HepG2 (cell line): ENCODE data around the gene AKR1C2. TPM values are rescaled to one million over a fixed set of nuclear protein-coding genes. Genes with fewer than 3 reads are reported as not detected.

Source experiments
- ATAC-seq: fragments of 200-7000 bp; cut with Tn5 transposase; 3 replicates; pipeline ENCODE4 v1.9.1; 2020; ENCODE audit warnings: mild to moderate bottlenecking, moderate library complexity
- BruUV-seq: library from RNA; stranded (reverse); fragments of 400-500 nt; replicated peaks from 2 replicates; lab custom pipeline; 2021; lab: Mats Ljungman, UMichigan
- CTCF ChIA-PET: fragments of 300-600 bp; formaldehyde crosslinking; extraction: SDS; loops from one replicate; lab custom pipeline; 2021; ENCODE audit warnings: low total read pairs, inconsistent platforms, low intra/inter-chr PET ratio; lab: Yijun Ruan, JAX
- POLR2A ChIA-PET: fragments of 350-600 bp; sonication (Branson Sonifier 250); formaldehyde crosslinking; loops from one replicate; lab custom pipeline; 2020; ENCODE audit warnings: antibody characterized with exemption, inconsistent platforms; lab: Yijun Ruan, JAX
- DNase-seq: peaks from one replicate; pipeline ENCODE4 v3.0.0-alpha.2; 2015; ENCODE audit warnings: low spot score
- FAIRE-seq: peaks from 3 replicates; lab custom pipeline; 2011; peaks lifted over from hg19 to GRCh38; lab: Jason Lieb, UNC
- H2AFZ ChIP-seq: one replicate; pipeline ENCODE4 v1.6.1; 2011; ENCODE audit warnings: low read length, inconsistent platforms
- H3K27ac ChIP-seq: fragments of 300-600 bp; 3 replicates; pipeline ENCODE4 v1.8.0; 2011; ENCODE audit warnings: mixed run types, mild to moderate bottlenecking, mixed read lengths, low read length, inconsistent platforms; ENCODE audit not compliant: insufficient read depth; ENCODE audit errors: extremely low read length
- H3K27me3 ChIP-seq, 2 experiments: fragments of 200-600 bp in 1 of 2; 2 replicates in 1 of 2; 3 replicates in 1 of 2; pipeline versions ENCODE4 v1.6.0 to v1.8.0; 2011; ENCODE audit warnings: low read length in 2 of 2, mild to moderate bottlenecking in 2 of 2, moderate library complexity in 2 of 2, inconsistent platforms in 1 of 2; ENCODE audit not compliant: insufficient read depth in 2 of 2, control insufficient read depth in 1 of 2
- H3K36me3 ChIP-seq, 2 experiments: fragments of 200-600 bp in 1 of 2; replicated peaks in 1 of 2; 2 replicates in 1 of 2; 3 replicates in 1 of 2; pipeline versions ENCODE4 v1.5.1 to v1.8.0; 2011; ENCODE audit warnings: low read length in 2 of 2, inconsistent platforms in 1 of 2; ENCODE audit not compliant: insufficient read depth in 2 of 2, control insufficient read depth in 1 of 2
- H3K4me1 ChIP-seq: 2 replicates; pipeline ENCODE4 v1.5.1; 2012; ENCODE audit warnings: low read length, inconsistent platforms; ENCODE audit not compliant: insufficient read depth
- H3K4me2 ChIP-seq: 2 replicates; pipeline ENCODE4 v1.6.0; 2011; ENCODE audit warnings: low read depth, low read length, inconsistent platforms
- H3K4me3 ChIP-seq, 3 experiments: fragments of 200-600 bp in 1 of 3; sonication (generic), shearing (Covaris generic) in 1 of 3; replicated peaks in 1 of 3; 2 replicates each; pipeline ENCODE4 v1.5.1; 2011 to 2016; ENCODE audit warnings: low read length in 3 of 3, inconsistent platforms in 2 of 3, low read depth in 2 of 3, mild to moderate bottlenecking in 2 of 3, control low read depth in 1 of 3, mixed read lengths in 1 of 3; ENCODE audit not compliant: insufficient read depth in 1 of 3
- H3K79me2 ChIP-seq: one replicate; pipeline ENCODE4 v1.6.1; 2011; ENCODE audit warnings: low read length, inconsistent platforms; ENCODE audit not compliant: insufficient read depth
- H3K9ac ChIP-seq: 2 replicates; pipeline ENCODE4 v1.6.0; 2011; ENCODE audit warnings: mild to moderate bottlenecking, low read depth, low read length, inconsistent platforms; ENCODE audit not compliant: insufficient read depth
- H3K9me3 ChIP-seq: 2 replicates; pipeline ENCODE4 v1.5.1; 2012; ENCODE audit warnings: mild to moderate bottlenecking, low read length
- H4K20me1 ChIP-seq: 2 replicates; pipeline ENCODE4 v1.6.0; 2011; ENCODE audit warnings: inconsistent platforms, mild to moderate bottlenecking, low read length, moderate library complexity; ENCODE audit not compliant: insufficient read depth
- BCL6 ChIP-seq: IDR thresholded peaks from 2 replicates; pipeline ENCODE4 v1.6.1; 2016; ENCODE audit warnings: missing genetic modification reagents, missing compliant biosample characterization
- HMGA1 ChIP-seq: sonication (generic); formaldehyde crosslinking; conservative IDR thresholded peaks from 2 replicates; pipeline ENCODE4 v1.4.0; 2020; ENCODE audit warnings: missing genetic modification reagents
- JUN ChIP-seq: sonication (generic); formaldehyde crosslinking; IDR thresholded peaks from 2 replicates; pipeline ENCODE4 v1.4.0; 2020; ENCODE audit warnings: mild to moderate bottlenecking, missing genetic modification reagents
- RBM39 ChIP-seq: fragments of 200-400 bp; formaldehyde crosslinking; IDR thresholded peaks from one replicate; pipeline ENCODE4 v1.6.1; 2018; ENCODE audit warnings: antibody characterized with exemption, mild to moderate bottlenecking, low read depth, low read length; ENCODE audit not compliant: poor library complexity, severe bottlenecking
- ZNF232 ChIP-seq: sonication (generic); formaldehyde crosslinking; IDR thresholded peaks from 2 replicates; pipeline ENCODE4 v1.4.0; 2020; ENCODE audit warnings: missing genetic modification reagents, borderline replicate concordance
- ZNF317 ChIP-seq: sonication (generic); formaldehyde crosslinking; IDR thresholded peaks from 2 replicates; pipeline ENCODE4 v1.5.0; 2020; ENCODE audit warnings: mild to moderate bottlenecking, missing genetic modification reagents
- ZNF790 ChIP-seq: sonication (generic); formaldehyde crosslinking; IDR thresholded peaks from 2 replicates; pipeline ENCODE4 v1.8.0; 2022; ENCODE audit warnings: missing genetic modification reagents, mild to moderate bottlenecking, borderline replicate concordance
- WGBS: methylation state at CpG from one replicate; pipeline ENCODE4 v1.1.6; 2017; ENCODE audit warnings: low lambda C conversion rate; 5-methylcytosine and 5-hydroxymethylcytosine counted together
- in situ Hi-C: cut with HindIII; loops from 2 replicates; pipeline ENCODE4 v1.10.0; 2017; ENCODE audit warnings: low pct_unique_long_range_greater_than_20kb; ENCODE audit not compliant: extremely low pct_ligation_motif_present
- intact Hi-C: fragments of 100-400 bp; cut with micrococcal nuclease; formaldehyde crosslinking; loops from one replicate; pipeline ENCODE4 v1.10.0; 2022; ENCODE audit not compliant: unreplicated experiment
- polyA plus RNA-seq, 8 experiments: library from polyadenylated mRNA; depleted of rRNA in 3 of 8; stranded (reverse) in 7 of 8; unstranded in 1 of 8; fragments of >200 nt; fragmentation: Illumina TruSeq in 4 of 8; extraction: Trizol in 4 of 8; gene quantifications; 2 replicates each; pipeline versions ENCODE4 v1.2.1 to v1.2.3, GENCODE V29; 2011 to 2016; ENCODE audit warnings: low read depth in 4 of 8, missing spikeins in 1 of 8, mixed read lengths in 1 of 8; ENCODE audit not compliant: insufficient read depth in 1 of 8
- total RNA-seq, 5 experiments: library from RNA; depleted of rRNA; stranded (reverse); fragments of >200 nt; fragmentation: Illumina TruSeq; extraction: Trizol; gene quantifications; 2 replicates each; pipeline ENCODE4 v1.2.3, GENCODE V29; 2016; ENCODE audit warnings: low read depth in 1 of 5
- TF ChIP-seq, protein P1 (sequence below): sonication (generic); formaldehyde crosslinking; IDR thresholded peaks from 2 replicates; pipeline ENCODE4 v1.5.0; 2020; ENCODE audit warnings: missing genetic modification reagents
- TF ChIP-seq, protein P2 (sequence below): sonication (generic); formaldehyde crosslinking; IDR thresholded peaks from 2 replicates; pipeline ENCODE4 v1.4.0; 2020; ENCODE audit warnings: missing genetic modification reagents
- TF ChIP-seq, protein P3 (sequence below): IDR thresholded peaks from 2 replicates; pipeline ENCODE4 v1.6.1; 2016; ENCODE audit warnings: missing compliant biosample characterization, missing genetic modification reagents, borderline replicate concordance

The AKR1C2 gene
- total and polyA plus RNA-seq, 2 of the 13 experiments (the other 11 are each of a cell fraction or from before 2014, with no cell fraction given), result 140 to 900 TPM

DNA sequence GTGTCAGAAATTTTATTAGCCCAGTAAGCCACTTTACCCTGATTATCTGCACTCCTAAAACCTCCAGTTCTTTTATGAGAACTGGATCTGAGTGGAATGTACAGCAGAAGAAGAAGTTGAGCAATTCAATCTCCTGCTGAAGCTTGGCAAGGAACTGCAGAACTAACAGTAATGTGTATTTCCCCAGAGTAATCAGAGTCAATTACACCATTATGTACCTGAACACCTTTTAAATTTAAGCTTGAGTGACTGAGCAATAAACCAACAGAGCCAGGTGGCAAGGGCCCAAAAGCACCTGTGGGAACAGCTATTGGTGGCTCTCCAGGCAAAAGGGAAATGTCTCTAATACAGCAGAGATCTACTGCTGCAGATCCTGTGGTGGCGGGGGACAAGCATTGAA, 40.1 kb upstream of the AKR1C2 start:
- FAIRE-seq (no peak), ATAC-seq (no peak), DNase-seq (no peak)
- Histone ChIP-seq H3K9me3 (peaks cover 28% of the 10 kb centered on the region), H3K9ac (no peak overlapping the region), H3K36me3 (no peaks in the 10 kb centered on the region), H2AFZ (no peak overlapping the region), H4K20me1 (no peaks in the 10 kb centered on the region), H3K27ac (no peak overlapping the region), H3K4me1 (peaks cover 53% of the 10 kb centered on the region), H3K4me3 (no peak overlapping the region), H3K27me3 (no peaks in the 10 kb centered on the region), H3K79me2 (no peaks in the 10 kb centered on the region), H3K4me2 (no peak overlapping the region)
- BruUV-seq, result no TSS peak
- TF ChIP-seq ZNF317 (CRISPR knock-in tag), result no peak
- POLR2A ChIA-PET, result no interaction called here
- CTCF ChIA-PET, result no interaction called here
- intact Hi-C loops, result no loop called here
- WGBS, result 100% methylated on average over 1 of the region's 1 CpG
- in situ Hi-C loops, result no loop called here

DNA sequence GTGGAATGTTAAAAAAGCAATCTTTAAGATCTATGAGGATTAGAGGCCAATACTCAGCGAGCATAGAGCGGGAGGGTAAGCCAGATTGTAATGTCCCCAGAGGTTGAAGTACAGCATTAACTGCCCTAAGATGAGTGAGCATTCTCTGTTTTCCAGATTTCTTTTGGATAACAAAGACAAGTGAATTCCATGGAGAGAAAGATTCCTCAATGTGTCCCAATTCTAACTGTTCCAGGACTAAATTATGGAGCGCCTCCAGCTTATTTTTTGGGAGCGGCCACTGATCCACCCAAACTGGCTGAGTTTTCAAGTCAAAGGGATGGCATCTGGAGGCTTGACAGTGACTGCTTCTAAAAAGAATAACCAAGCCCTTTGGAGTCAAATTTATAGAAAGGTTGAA, 39.3 kb upstream of the AKR1C2 start:
- no peak for FAIRE-seq
- CTCF ChIA-PET, result no interaction called here

More for the DNA sequence above, 39.3 kb upstream of the AKR1C2 start:
- no peak overlapping the region for H3K4me3 ChIP-seq
- 87% methylated on average over 4 of the region's 4 CpGs for WGBS
- H4K20me1 ChIP-seq, result no peaks in the 10 kb centered on the region
- H3K4me1 ChIP-seq, result peaks cover 47% of the 10 kb centered on the region
- no peaks in the 10 kb centered on the region for H3K36me3 ChIP-seq
- ATAC-seq (no peak), DNase-seq (no peak)
- peaks cover 28% of the 10 kb centered on the region for H3K9me3 ChIP-seq
- no peak overlapping the region for H2AFZ ChIP-seq
- intact Hi-C loops (no loop called here), in situ Hi-C loops (no loop called here)
- TF ChIP-seq, protein P1, sequence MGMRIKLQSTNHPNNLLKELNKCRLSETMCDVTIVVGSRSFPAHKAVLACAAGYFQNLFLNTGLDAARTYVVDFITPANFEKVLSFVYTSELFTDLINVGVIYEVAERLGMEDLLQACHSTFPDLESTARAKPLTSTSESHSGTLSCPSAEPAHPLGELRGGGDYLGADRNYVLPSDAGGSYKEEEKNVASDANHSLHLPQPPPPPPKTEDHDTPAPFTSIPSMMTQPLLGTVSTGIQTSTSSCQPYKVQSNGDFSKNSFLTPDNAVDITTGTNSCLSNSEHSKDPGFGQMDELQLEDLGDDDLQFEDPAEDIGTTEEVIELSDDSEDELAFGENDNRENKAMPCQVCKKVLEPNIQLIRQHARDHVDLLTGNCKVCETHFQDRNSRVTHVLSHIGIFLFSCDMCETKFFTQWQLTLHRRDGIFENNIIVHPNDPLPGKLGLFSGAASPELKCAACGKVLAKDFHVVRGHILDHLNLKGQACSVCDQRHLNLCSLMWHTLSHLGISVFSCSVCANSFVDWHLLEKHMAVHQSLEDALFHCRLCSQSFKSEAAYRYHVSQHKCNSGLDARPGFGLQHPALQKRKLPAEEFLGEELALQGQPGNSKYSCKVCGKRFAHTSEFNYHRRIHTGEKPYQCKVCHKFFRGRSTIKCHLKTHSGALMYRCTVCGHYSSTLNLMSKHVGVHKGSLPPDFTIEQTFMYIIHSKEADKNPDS (CRISPR knock-in tag), result no peak
- TF ChIP-seq BCL6 (no peak), ZNF232 (CRISPR knock-in tag) (no peak), ZNF790 (CRISPR knock-in tag) (no peak), JUN (CRISPR knock-in tag) (no peak), RBM39 (no peak), HMGA1 (CRISPR knock-in tag) (no peak)
- TF ChIP-seq, protein P2, sequence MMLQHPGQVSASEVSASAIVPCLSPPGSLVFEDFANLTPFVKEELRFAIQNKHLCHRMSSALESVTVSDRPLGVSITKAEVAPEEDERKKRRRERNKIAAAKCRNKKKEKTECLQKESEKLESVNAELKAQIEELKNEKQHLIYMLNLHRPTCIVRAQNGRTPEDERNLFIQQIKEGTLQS, result no peak
- TF ChIP-seq, protein P3, sequence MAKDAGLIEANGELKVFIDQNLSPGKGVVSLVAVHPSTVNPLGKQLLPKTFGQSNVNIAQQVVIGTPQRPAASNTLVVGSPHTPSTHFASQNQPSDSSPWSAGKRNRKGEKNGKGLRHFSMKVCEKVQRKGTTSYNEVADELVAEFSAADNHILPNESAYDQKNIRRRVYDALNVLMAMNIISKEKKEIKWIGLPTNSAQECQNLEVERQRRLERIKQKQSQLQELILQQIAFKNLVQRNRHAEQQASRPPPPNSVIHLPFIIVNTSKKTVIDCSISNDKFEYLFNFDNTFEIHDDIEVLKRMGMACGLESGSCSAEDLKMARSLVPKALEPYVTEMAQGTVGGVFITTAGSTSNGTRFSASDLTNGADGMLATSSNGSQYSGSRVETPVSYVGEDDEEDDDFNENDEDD (CRISPR knock-in tag), result no peak
- no peaks in the 10 kb centered on the region for H3K79me2 ChIP-seq
- H3K27ac ChIP-seq, result no peak overlapping the region
- BruUV-seq, result no TSS peak
- H3K4me2 ChIP-seq, result no peak overlapping the region
- H3K9ac ChIP-seq, result no peak overlapping the region
- POLR2A ChIA-PET, result no interaction called here
- H3K27me3 ChIP-seq, result no peaks in the 10 kb centered on the region
